RWPE1 (cell line): ENCODE measurements around the gene P2RX5.
A peak's percentile ranks its signal among the peaks of the same experiment; 100 is the strongest.

Experiments
- CTCF ChIA-PET: fragments of 350-600 bp; sonication (Branson Sonifier 250); formaldehyde crosslinking; extraction: SDS; loops from one replicate; lab custom pipeline; 2021; lab: Yijun Ruan, JAX
- POLR2A ChIA-PET: fragments of 400-600 bp; formaldehyde crosslinking; extraction: SDS; loops from one replicate; lab custom pipeline; 2020; ENCODE audit warnings: antibody characterized with exemption; ENCODE audit not compliant: low non-redundant PET; lab: Yijun Ruan, JAX
- DNase-seq: peaks from one replicate; pipeline ENCODE4 v3.0.0; 2012; ENCODE audit warnings: low spot score
- H3K27ac ChIP-seq: fragments of 450-650 bp; 2 replicates; pipeline ENCODE4 v1.5.1; 2017
- TF ChIP-seq, protein P1 (sequence below): fragments of 450-650 bp; conservative IDR thresholded peaks from 2 replicates; pipeline ENCODE4 v1.5.1; 2017; ENCODE audit warnings: low read depth, mild to moderate bottlenecking

Gene P2RX5

DNA sequence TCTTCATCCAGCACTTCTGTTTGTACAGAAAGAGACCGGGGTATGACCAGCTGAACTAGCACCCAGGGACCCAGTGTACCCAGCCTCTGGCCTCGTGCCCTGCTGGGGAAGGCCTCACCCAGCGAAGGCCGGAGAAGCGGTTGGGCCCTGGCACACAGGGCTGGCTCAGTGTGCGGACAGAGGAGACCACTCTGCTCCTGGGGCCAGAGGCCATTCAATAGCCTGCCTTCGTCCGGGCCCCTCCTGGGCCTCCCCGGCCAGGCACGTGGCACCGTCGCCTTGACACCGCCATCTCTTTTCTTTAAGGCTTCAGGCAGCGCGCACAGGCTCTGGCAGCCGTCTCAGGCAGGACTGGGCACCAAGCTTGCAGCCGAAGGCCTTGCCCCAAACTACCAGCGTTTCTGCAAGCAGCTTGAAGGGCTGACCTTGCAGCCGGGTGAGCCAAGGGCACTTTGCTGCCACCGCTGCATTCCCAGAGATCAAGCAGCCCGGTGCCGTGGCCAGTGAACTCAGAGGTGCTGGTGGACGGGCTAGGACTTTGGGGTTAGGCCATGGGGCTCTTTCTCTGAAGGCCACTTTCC lies 35.6 kb downstream of the P2RX5 start:
- POLR2A ChIA-PET: interaction anchor here (0.6 to 1.0 kb wide), 2 partner anchors 24 to 954 kb away, joined by 3 to 5 read pairs; partner anchors contain the start of genes CTNS and SHPK
- peak overlapping the region; percentile 92 for H3K27ac ChIP-seq
- CTCF ChIA-PET: interaction anchor here (0.5 kb wide), 1 partner anchor 832 kb away, joined by 3 read pairs; no protein-coding TSS in a partner anchor

GRCh38 chr17:3659541-3660111 lies 36.3 kb downstream of the P2RX5 start:
- peak overlapping the region; percentile 92 for H3K27ac ChIP-seq
- peak; percentile 60 for DNase-seq
- ChIA-PET CTCF (interaction anchor here (0.5 kb wide), 1 partner anchor 832 kb away, joined by 3 read pairs; no protein-coding TSS in a partner anchor), POLR2A (interaction anchor here (0.5 to 1.0 kb wide), 2 partner anchors 23 to 835 kb away, joined by 5 to 6 read pairs; partner anchors contain the start of genes CTNS and SHPK)
- TF ChIP-seq, protein P1, sequence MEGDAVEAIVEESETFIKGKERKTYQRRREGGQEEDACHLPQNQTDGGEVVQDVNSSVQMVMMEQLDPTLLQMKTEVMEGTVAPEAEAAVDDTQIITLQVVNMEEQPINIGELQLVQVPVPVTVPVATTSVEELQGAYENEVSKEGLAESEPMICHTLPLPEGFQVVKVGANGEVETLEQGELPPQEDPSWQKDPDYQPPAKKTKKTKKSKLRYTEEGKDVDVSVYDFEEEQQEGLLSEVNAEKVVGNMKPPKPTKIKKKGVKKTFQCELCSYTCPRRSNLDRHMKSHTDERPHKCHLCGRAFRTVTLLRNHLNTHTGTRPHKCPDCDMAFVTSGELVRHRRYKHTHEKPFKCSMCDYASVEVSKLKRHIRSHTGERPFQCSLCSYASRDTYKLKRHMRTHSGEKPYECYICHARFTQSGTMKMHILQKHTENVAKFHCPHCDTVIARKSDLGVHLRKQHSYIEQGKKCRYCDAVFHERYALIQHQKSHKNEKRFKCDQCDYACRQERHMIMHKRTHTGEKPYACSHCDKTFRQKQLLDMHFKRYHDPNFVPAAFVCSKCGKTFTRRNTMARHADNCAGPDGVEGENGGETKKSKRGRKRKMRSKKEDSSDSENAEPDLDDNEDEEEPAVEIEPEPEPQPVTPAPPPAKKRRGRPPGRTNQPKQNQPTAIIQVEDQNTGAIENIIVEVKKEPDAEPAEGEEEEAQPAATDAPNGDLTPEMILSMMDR: no peak

More for the DNA sequence above, 35.6 kb downstream of the P2RX5 start:
- TF ChIP-seq, protein P1: no peak
- DNase-seq: no peak

- CTCF ChIA-PET: no interaction called here
- POLR2A ChIA-PET: interaction anchor here (0.5 to 1.0 kb wide), 2 partner anchors 23 to 835 kb away, joined by 5 to 6 read pairs; partner anchors contain the start of genes CTNS and SHPK
- H3K27ac ChIP-seq: peak overlapping the region; percentile 92
- no peak for DNase-seq
- TF ChIP-seq, protein P1: no peak
Observed at GRCh38 chr17:3658784-3659449, 37.0 kb downstream of the P2RX5 start.

DNA sequence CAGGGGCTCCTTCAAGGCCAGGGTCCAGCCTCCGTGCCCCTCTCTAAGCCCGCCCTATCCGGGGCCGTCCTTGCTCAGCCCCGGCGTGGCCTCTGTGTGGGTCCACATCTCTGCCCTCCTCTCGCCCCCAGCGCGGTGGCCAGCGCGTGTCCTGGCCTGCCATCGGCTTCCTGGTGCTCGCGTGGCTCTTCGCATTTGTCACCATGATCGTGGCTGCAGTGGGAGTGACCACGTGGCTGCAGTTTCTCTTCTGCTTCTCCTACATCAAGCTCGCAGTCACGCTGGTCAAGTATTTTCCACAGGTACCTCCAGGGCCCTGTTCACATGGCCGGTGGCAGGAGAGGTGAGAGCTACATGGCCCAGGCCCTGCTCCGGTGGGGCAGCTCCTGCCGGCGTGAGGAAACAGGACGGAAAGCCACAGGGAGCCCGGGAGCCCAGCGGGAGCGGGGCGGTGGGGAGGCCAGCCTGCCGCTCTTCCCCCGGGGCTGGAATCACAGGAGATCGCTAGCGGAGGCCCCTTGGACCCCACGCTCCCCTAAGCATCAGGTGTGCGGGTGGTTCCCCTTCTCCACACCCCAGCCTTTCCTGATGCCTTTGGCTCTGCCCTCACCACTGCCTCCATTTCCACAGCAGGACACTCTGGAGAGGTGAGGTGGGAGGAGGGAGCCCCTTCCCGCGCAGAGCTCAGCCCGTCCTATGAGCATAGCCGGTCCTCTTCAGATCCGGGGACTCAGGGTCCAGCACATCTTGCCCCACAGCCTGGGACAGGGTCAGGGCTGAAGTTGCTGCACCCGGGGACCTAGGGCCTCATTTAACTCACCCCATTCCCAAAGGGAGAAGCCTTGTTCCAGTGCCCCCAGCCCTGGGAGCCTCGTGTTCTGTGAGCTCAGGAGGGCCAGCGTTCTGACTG lies 37.8 kb downstream of the P2RX5 start:
- POLR2A ChIA-PET: no interaction called here
- DNase-seq: no peak
- TF ChIP-seq, protein P1: no peak
- CTCF ChIA-PET: interaction anchor here (0.6 kb wide), 1 partner anchor 1405 kb away, joined by 6 read pairs; no protein-coding TSS in a partner anchor
- peak overlapping the region; percentile 92 for H3K27ac ChIP-seq

GRCh38 chr17:3657588-3657869 lies 38.4 kb downstream of the P2RX5 start:
- no peak for DNase-seq
- CTCF ChIA-PET: interaction anchor here (0.6 kb wide), 1 partner anchor 1405 kb away, joined by 6 read pairs; no protein-coding TSS in a partner anchor
- H3K27ac ChIP-seq: peak overlapping the region; percentile 92
- POLR2A ChIA-PET: no interaction called here
- TF ChIP-seq, protein P1: no peak
